HepG2 (cell line): ENCODE results near the gene CHST4. TPM values are rescaled to one million over a fixed set of nuclear protein-coding genes. Genes with fewer than 3 reads are reported as not detected.

Experiments used
- DDIT3 ChIP-seq: sonication (generic); formaldehyde crosslinking; IDR thresholded peaks from 2 replicates; pipeline ENCODE4 v1.4.0; 2020; ENCODE audit warnings: mild to moderate bottlenecking, missing genetic modification reagents
- FOXP1 ChIP-seq, 2 experiments: fragments of 450-650 bp in 1 of 2; IDR thresholded peaks; 2 replicates each; pipeline ENCODE4 v1.6.1; 2017 to 2018; ENCODE audit warnings: antibody characterized with exemption in 1 of 2
- LCORL ChIP-seq, 2 experiments: fragments of 450-650 bp in 1 of 2; sonication (generic) in 1 of 2; formaldehyde crosslinking in 1 of 2; IDR thresholded peaks; 2 replicates each; pipeline versions ENCODE4 v1.5.0 to v1.6.1; 2017 to 2020; ENCODE audit warnings: antibody characterized with exemption in 1 of 2, missing genetic modification reagents in 1 of 2
- NR2F1 ChIP-seq, 2 experiments: fragments of 450-650 bp in 1 of 2; formaldehyde crosslinking in 1 of 2; IDR thresholded peaks; 2 replicates each; pipeline versions ENCODE4 v1.5.0 to v1.6.1; 2016 to 2020; ENCODE audit warnings: mild to moderate bottlenecking in 1 of 2, missing compliant biosample characterization in 1 of 2, missing genetic modification reagents in 1 of 2, moderate library complexity in 1 of 2
- PAX8 ChIP-seq: sonication (generic); formaldehyde crosslinking; IDR thresholded peaks from 2 replicates; pipeline ENCODE4 v1.8.0; 2022; ENCODE audit warnings: mild to moderate bottlenecking, missing genetic modification reagents, borderline replicate concordance
- RBFOX2 ChIP-seq: fragments of 200-400 bp; formaldehyde crosslinking; IDR thresholded peaks from 2 replicates; pipeline ENCODE4 v1.6.1; 2017; ENCODE audit warnings: low read depth, mild to moderate bottlenecking, low read length
- REPIN1 ChIP-seq: sonication (generic); formaldehyde crosslinking; IDR thresholded peaks from 2 replicates; pipeline ENCODE4 v1.8.0; 2022; ENCODE audit warnings: missing genetic modification reagents, low read depth, mild to moderate bottlenecking, borderline replicate concordance
- SATB2 ChIP-seq: sonication (generic); formaldehyde crosslinking; IDR thresholded peaks from 2 replicates; pipeline ENCODE4 v1.5.0; 2020; ENCODE audit warnings: missing genetic modification reagents
- SOX6 ChIP-seq, 2 experiments: fragments of 450-650 bp in 1 of 2; sonication (generic) in 1 of 2; formaldehyde crosslinking in 1 of 2; IDR thresholded peaks; 2 replicates each; pipeline versions ENCODE4 v1.4.0 to v1.6.1; 2017 to 2020; ENCODE audit warnings: antibody characterized with exemption in 1 of 2, mild to moderate bottlenecking in 1 of 2, missing genetic modification reagents in 1 of 2
- SSRP1 ChIP-seq: IDR thresholded peaks from 2 replicates; pipeline ENCODE4 v1.6.1; 2016; ENCODE audit warnings: control low read depth
- TBP ChIP-seq: sonication (generic); formaldehyde crosslinking; IDR thresholded peaks from 2 replicates; pipeline ENCODE4 v1.5.0; 2020; ENCODE audit warnings: missing genetic modification reagents
- TFDP1 ChIP-seq: IDR thresholded peaks from 2 replicates; pipeline ENCODE4 v1.6.1; 2016; ENCODE audit warnings: missing compliant biosample characterization, missing genetic modification reagents, borderline replicate concordance
- TFDP2 ChIP-seq: sonication (generic); formaldehyde crosslinking; IDR thresholded peaks from 2 replicates; pipeline ENCODE4 v1.4.0; 2020; ENCODE audit warnings: missing genetic modification reagents
- XBP1 ChIP-seq: sonication (generic); formaldehyde crosslinking; IDR thresholded peaks from 2 replicates; pipeline ENCODE4 v1.5.0; 2020; ENCODE audit warnings: missing genetic modification reagents
- ZFP91 ChIP-seq: sonication (generic); formaldehyde crosslinking; IDR thresholded peaks from 2 replicates; pipeline ENCODE4 v1.9.0; 2022; ENCODE audit warnings: missing genetic modification reagents, mild to moderate bottlenecking, borderline replicate concordance
- ZNF17 ChIP-seq: sonication (generic); formaldehyde crosslinking; IDR thresholded peaks from 2 replicates; pipeline ENCODE4 v1.5.0; 2020; ENCODE audit warnings: mild to moderate bottlenecking, missing genetic modification reagents
- ZNF280B ChIP-seq: sonication (generic); formaldehyde crosslinking; IDR thresholded peaks from 2 replicates; pipeline ENCODE4 v1.5.0; 2020; ENCODE audit warnings: missing genetic modification reagents, mild to moderate bottlenecking, borderline replicate concordance
- ZNF33B ChIP-seq: sonication (generic); formaldehyde crosslinking; IDR thresholded peaks from 2 replicates; pipeline ENCODE4 v1.5.1; 2020; ENCODE audit warnings: mild to moderate bottlenecking, missing genetic modification reagents
- ZNF383 ChIP-seq: sonication (generic); formaldehyde crosslinking; IDR thresholded peaks from 2 replicates; pipeline ENCODE4 v1.4.0; 2020; ENCODE audit warnings: missing genetic modification reagents, mild to moderate bottlenecking, borderline replicate concordance
- ZNF430 ChIP-seq: sonication (generic); formaldehyde crosslinking; IDR thresholded peaks from 2 replicates; pipeline ENCODE4 v1.9.0; 2021; ENCODE audit warnings: mild to moderate bottlenecking, missing genetic modification reagents
- ZNF713 ChIP-seq: sonication (generic); formaldehyde crosslinking; IDR thresholded peaks from 2 replicates; pipeline ENCODE4 v1.4.0; 2020; ENCODE audit warnings: mild to moderate bottlenecking, missing genetic modification reagents
- ZNF777 ChIP-seq: sonication (generic); formaldehyde crosslinking; IDR thresholded peaks from 2 replicates; pipeline ENCODE4 v1.4.0; 2020; ENCODE audit warnings: missing genetic modification reagents
- polyA plus RNA-seq, 8 experiments: library from polyadenylated mRNA; depleted of rRNA in 3 of 8; stranded (reverse) in 7 of 8; unstranded in 1 of 8; fragments of >200 nt; fragmentation: Illumina TruSeq in 4 of 8; extraction: Trizol in 4 of 8; gene quantifications; 2 replicates each; pipeline versions ENCODE4 v1.2.1 to v1.2.3, GENCODE V29; 2011 to 2016; ENCODE audit warnings: low read depth in 4 of 8, missing spikeins in 1 of 8, mixed read lengths in 1 of 8; ENCODE audit not compliant: insufficient read depth in 1 of 8
- total RNA-seq, 5 experiments: library from RNA; depleted of rRNA; stranded (reverse); fragments of >200 nt; fragmentation: Illumina TruSeq; extraction: Trizol; gene quantifications; 2 replicates each; pipeline ENCODE4 v1.2.3, GENCODE V29; 2016; ENCODE audit warnings: low read depth in 1 of 5

The CHST4 gene
- total and polyA plus RNA-seq, 2 of the 13 experiments (the other 11 are each of a cell fraction or from before 2014, with no cell fraction given) = not detected

GRCh38 chr16:71584543-71585317 is 58.5 kb downstream of the CHST4 start (continued):
- TF ChIP-seq SSRP1 (no peak), XBP1 (CRISPR knock-in tag) (peak; percentile 25; the same call in 1 of the 2 replicates), ZNF430 (CRISPR knock-in tag) (peak; percentile 59; the same call in 1 of the 2 replicates), ZFP91 (no peak), PAX8 (CRISPR knock-in tag) (no peak), ZNF17 (no peak), DDIT3 (no peak), ZNF280B (CRISPR knock-in tag) (no peak), ZNF33B (CRISPR knock-in tag) (no peak), RBFOX2 (no peak; the same call in 1 of the 2 replicates), NR2F1 (CRISPR knock-in tag; IDR thresholded peaks at IDR 0.05) (no peak), SOX6 (IDR thresholded peaks at IDR 0.05) (no peak), SOX6 (CRISPR knock-in tag; IDR thresholded peaks at IDR 0.05) (no peak), ZNF383 (CRISPR knock-in tag) (no peak), LCORL (IDR thresholded peaks at IDR 0.05) (no peak), LCORL (CRISPR knock-in tag; IDR thresholded peaks at IDR 0.05) (no peak), SATB2 (CRISPR knock-in tag) (no peak), TBP (CRISPR knock-in tag) (no peak), REPIN1 (CRISPR knock-in tag) (0 out of 2 replicates have a peak, but pooled peaks have one; percentile 47), FOXP1 (IDR thresholded peaks at IDR 0.05) (no peak), FOXP1 (CRISPR knock-in tag; IDR thresholded peaks at IDR 0.05) (no peak), TFDP1 (no peak), TFDP2 (CRISPR knock-in tag) (no peak), ZNF713 (CRISPR knock-in tag) (no peak), ZNF777 (CRISPR knock-in tag) (no peak)
